Fibroblast of villous mesenchyme (primary cell): ENCODE results near the gene KSR2. TPM values are rescaled to one million over a fixed set of nuclear protein-coding genes. Genes with fewer than 3 reads are reported as not detected.

Source experiments
- DNase-seq: peaks from one replicate; pipeline ENCODE4 v3.0.0-alpha.2; 2010; ENCODE audit warnings: low read depth
- H3K4me3 ChIP-seq: 2 replicates; pipeline ENCODE4 v1.5.1; 2011; ENCODE audit warnings: low read depth, mild to moderate bottlenecking, low read length
- CTCF ChIP-seq: IDR thresholded peaks from 2 replicates; pipeline ENCODE4 v1.5.1; 2012; ENCODE audit warnings: low read depth, mild to moderate bottlenecking, low read length; ENCODE audit not compliant: insufficient read depth
- total RNA-seq: library from RNA; depleted of rRNA; stranded (reverse); fragments of >200 nt; gene quantifications from 2 replicates; pipeline ENCODE4 v1.2.3, GENCODE V29; 2012

Gene KSR2
- total RNA-seq, 1 donor = not detected

GRCh38 chr12:117686210-117686609 lies 282.6 kb downstream of the KSR2 start:
- TF ChIP-seq CTCF = no peak
- H3K4me3 ChIP-seq = no peak overlapping the region
- no peak for DNase-seq

GRCh38 chr12:117685110-117685926 lies 283.5 kb downstream of the KSR2 start:
- no peak overlapping the region for H3K4me3 ChIP-seq
- DNase-seq = peak; percentile 63
- TF ChIP-seq CTCF = no peak

GRCh38 chr12:117684471-117684870 lies 284.3 kb downstream of the KSR2 start:
- no peak overlapping the region for H3K4me3 ChIP-seq
- no peak for TF ChIP-seq CTCF
- no peak for DNase-seq

- no peak for DNase-seq
- no peak for TF ChIP-seq CTCF
- no peak overlapping the region for H3K4me3 ChIP-seq
Observed at GRCh38 chr12:117680312-117680711, 288.5 kb downstream of the KSR2 start.

- no peak for DNase-seq
- H3K4me3 ChIP-seq = no peak overlapping the region
- TF ChIP-seq CTCF = no peak
Observed at GRCh38 chr12:117679776-117680175, 289.0 kb downstream of the KSR2 start.

GRCh38 chr12:117674763-117675162 lies 294.0 kb downstream of the KSR2 start:
- no peak for DNase-seq
- no peak for TF ChIP-seq CTCF
- no peak overlapping the region for H3K4me3 ChIP-seq

- H3K4me3 ChIP-seq = no peak overlapping the region
- TF ChIP-seq CTCF = no peak
- DNase-seq = no peak
Observed at GRCh38 chr12:117674313-117674712, 294.5 kb downstream of the KSR2 start.
